HG03280 (cell line): ENCODE measurements around the gene PLCE1.
"Not testable (repeated sequence)": the region's sequence is repeated elsewhere in the genome, so short reads cannot be mapped to it uniquely, and the experiment has no call there.

Experiments
- ATAC-seq: cut with Tn5 transposase; IDR thresholded peaks from one replicate; pipeline ENCODE4 v1.9.1; 2021; ENCODE audit warnings: mild to moderate bottlenecking, moderate library complexity; ENCODE audit not compliant: unreplicated experiment

The PLCE1 gene

DNA sequence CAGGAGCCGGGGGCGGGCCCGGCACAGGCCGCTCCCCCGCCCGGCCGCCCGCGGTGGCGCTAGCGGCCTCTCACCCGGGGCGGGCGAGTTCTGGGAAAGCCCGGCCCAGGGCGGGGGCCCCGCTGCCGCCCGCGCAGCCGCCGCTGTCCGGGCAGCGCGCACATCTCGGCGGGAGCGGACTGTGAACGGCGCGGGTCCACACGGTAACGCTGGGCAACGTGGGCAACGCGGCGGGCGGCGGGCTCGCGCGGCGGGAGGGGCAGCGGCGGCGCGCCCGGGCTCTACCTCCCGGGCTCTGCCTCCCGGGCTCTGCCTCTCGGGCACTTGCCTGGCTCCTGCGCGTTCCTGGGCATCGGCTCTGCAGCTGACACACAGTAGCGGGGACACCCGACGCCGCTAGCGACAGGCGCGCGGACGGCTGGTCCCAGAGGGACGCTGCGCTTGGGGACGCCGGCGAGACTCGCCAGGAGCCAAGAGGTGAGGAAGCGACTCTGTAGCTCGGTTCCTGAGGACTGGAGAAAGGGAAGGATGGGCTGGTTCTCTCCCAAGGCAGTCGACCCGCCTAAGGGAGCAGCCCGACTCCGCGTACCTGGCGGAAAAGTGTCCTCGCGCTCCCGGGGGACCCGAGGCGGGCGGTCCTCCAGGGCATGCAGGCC is at the start of gene PLCE1:
Gene PLCE1, plus strand, starts transcription at position 150 of the 656 bp plus-strand sequence. CDS start 37,116 bp downstream, outside the sequence.
- peak; percentile 63 for ATAC-seq

DNA sequence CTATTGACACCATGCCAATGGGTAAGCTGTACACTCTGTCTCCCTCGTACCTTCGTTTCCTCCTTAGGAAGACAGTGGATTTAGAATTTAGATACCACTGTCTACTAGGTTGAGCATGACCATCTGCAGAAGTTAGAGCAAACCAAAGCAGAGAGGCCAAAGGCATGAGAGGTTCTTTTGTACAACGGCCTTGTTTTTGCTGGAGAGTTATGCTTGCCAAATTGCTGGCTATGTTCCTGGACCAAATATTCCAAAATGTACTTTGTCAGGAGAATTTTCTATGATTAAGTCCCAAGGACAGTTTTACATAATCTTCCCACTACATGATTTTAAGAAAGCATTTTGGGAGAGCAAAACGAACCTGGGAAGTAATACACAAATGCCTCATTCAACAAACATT is 47.9 kb upstream of the PLCE1 start:
- ATAC-seq: no peak

DNA sequence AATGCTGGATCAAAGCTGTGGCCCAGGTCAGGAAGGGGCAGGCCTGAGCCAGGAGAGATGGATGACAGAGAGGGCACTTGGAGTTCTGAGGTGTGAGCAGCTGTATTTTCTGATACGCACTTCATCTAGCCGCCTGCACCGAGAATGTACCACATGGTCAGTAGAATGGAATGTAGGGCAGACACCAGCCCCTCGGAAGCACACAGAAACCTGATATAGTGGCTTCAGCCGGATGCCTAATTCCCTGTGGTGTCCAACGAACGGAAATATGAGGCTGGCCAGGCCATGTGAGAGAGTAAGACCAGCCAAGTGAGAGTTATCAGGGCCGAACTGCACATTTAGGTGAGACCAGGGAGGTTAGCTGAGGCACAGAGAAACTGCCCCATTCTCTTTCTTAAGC is 46.7 kb upstream of the PLCE1 start:
- ATAC-seq: no peak

DNA sequence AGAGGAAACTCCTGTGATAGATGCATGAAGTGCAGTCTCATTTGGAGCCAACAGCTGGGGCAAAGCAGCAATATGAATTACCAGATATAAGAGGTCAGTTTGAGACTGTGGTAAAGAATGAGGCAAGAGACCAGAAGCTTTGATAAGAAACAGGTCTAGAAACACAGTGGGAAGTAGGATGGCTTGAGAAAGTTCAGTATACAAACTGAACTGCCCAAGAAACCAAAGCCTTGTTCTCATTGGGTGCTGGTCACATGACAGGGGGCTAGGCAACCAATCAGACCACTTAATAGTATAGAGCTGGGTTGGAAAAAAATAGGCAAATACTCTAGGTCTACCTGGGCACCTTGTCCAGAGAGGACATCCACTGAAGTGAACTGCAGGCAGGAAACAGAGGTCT is 46.2 kb upstream of the PLCE1 start:
- no peak for ATAC-seq

DNA sequence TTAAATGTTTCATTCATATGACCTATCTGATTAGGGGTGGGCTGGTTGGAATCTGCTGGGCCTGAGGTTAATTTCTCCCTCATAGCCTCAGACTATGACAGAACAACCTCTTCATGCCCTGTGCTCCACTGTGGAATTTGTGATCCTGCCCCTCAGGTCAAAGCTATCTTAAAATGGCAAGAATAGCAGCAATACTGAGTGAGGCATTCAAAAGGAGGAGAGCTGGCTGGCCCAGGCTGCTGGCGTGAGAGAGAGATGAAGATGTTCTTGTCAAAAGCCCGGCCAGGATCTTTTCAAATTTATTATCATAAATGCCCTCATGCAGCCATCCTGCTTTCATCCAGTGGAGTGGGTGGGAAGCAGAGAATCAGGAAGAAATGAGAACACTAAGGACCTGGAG is 41.8 kb upstream of the PLCE1 start:
- ATAC-seq: no peak

DNA sequence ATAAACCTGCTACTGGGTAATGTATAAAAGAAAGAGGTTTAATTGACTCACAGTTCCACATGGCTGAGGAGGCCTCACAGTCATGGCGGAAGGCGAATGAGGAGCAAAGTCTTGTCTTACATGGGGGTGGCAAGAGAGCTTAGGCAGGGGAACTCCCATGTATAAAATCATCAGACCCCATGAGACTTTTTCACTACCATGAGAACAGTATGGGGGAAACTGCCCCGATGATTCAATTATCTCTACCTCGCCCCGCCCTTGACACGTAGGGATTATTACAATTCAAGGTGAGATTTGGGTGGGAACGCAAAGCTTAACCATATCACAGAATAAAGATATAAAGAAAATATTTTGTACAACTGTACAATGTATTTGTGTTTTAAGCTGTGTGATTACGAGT is 39.4 kb upstream of the PLCE1 start:
- no peak for ATAC-seq

DNA sequence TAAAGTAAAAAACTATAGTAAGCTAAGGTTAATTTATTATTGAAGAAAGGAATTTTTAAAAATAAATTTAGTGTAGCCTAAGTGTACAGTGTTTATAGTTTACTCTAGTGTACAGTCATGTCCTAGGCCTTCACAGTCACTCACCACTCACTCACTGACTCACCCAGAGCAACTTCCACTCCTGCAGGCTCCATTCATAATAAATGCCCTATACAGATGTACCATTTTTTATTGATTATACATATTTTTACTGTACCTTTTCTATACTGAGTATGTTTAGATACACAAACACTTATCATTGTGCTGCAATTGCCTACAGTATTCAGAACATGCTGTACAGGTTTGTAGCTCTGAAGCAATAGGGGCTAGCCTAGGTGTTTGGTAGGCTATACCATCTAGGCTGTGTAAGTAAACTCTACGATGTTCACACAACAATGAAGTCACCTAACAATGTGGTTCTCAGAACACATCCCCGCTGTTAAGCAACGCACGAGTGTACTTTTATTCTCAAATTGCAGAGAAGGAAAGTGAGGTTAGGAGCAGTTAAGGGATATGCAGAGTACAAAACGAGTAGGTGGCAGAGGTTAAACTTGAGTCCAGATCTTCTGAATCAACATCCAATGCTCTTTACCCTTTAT is 38.9 kb upstream of the PLCE1 start:
- no peak for ATAC-seq

DNA sequence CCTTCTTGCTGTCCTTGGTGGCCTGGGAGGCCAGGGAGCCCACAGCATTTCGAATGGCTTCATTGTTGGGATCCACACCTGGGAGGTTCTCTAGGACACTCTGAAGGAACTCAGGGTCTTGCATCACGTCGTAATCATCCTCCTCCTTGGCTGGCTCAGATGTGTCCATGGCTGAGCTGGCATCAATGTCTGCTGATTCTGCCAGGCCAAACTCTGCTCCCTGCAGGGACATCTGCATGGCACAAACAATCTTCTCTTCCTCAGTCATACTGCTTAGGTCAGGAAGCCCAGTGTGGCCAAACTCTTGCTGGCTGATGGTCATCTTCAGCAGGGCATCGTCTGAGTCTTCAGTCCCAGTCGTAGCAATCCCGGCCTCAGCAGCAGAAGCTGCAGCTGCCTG is 34.9 kb upstream of the PLCE1 start:
- no peak for ATAC-seq

DNA sequence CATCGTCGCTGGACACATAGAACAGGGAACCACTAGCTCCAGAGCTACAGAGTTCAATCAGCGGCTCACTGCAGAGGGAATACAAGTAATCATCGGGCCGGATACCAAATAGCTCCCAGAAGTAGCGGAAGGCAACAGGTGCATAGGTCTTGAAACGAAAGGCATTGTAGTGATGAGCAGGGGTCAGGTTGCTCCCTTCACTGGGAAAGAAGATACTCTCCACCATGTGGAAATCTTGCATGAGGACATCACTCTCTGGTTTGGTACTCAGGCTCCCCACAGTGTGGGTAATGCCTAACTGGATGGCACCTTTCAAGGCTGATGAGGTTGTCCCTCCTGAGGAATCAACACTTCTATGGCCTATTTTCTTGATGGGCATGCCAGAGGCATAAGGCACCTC is 32.7 kb upstream of the PLCE1 start:
- ATAC-seq: not testable (repeated sequence)

DNA sequence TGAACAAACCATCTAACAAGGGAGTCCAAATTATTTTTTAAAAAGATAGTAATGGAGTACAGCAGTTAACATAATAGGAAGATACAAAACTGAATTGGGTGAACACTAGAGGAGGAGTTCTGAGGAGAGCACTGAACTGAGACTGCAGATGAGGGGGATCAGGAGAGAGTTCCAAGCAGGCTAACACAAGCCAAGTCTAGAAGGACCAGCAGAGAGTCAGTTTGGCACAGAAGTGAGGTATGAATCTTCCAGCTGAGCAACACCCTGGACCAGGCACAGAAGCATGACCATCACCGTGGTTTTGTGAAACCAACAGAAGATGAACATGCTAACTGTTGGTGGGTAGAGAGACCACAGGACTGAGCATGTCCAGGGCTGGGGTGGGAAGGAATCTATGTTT is 30.8 kb upstream of the PLCE1 start:
- no peak for ATAC-seq

DNA sequence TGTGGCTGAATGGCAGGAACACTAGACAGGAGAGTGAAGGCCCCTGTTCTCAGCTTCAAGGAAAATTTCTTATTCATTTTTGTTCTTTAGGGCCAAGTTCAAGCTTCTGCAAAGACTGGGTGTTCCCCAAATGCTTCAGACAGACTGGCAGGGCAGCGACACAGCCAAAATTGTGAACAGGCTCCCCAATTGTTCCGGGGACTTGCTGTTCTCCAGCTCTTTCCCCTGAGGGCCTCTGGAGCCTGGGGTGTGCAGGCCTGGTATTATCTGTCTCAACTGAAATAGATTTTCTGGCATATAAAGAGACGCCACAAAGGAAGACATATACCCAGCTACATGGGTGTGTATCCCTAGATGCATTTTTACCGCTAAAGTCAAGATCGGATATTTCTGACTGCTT is 30.3 kb upstream of the PLCE1 start:
- ATAC-seq: no peak

DNA sequence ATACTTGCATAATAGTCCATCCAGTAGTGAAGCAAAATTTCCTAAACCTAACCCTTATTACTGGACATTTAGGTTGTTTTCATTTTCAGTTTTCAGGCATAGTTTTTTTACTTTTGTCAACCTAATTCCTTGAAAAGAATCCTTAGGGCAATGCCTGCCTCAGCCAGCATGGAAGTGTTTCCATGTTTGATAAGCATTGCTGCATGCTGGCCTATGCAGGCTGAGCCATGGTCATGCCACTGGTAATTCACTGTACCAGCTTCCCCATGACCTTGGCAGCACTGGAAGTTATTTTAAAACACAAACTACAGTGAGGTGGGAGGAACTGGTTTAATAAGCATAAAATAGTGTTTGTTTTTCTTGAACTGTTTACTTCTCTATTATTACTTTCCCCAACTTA is 27.8 kb upstream of the PLCE1 start:
- ATAC-seq: no peak

DNA sequence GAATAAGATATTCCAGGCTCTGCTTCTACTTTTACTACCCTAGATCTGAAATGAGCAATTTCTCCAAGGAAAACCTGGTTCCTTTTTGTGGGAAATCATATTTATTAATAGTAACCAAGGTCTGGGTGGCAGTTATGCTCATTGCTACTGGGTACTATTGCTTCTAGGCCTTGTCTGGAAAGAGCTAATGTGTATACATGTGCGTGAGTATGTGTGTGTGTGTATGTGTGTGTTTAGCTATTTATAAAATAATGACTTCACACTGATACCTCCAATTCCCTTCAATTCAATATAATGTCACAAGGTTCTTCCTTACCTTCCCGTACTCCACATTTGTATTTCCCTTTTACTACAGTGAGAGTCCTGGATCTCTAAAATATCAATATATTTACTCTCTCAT is 26.0 kb upstream of the PLCE1 start:
- no peak for ATAC-seq

DNA sequence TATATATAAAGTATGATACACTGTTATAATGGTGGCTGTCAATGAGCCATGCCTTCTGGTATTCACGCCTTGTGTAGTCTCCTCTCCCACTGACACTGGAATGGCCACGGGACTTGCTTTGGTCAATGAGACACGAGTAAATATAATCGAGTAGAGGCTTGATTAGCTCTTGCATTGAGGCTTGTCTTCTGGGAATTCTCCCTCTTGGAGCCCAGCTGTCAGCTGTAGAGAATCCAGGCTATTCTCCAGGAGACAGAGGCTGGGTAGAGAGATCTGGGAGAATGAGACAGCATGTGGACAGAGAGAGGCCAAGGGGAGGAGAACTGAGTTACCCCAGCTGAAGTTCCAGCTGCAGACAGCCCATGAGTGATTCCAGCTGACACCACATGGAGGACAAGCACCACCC is 25.2 kb upstream of the PLCE1 start:
- no peak for ATAC-seq

DNA sequence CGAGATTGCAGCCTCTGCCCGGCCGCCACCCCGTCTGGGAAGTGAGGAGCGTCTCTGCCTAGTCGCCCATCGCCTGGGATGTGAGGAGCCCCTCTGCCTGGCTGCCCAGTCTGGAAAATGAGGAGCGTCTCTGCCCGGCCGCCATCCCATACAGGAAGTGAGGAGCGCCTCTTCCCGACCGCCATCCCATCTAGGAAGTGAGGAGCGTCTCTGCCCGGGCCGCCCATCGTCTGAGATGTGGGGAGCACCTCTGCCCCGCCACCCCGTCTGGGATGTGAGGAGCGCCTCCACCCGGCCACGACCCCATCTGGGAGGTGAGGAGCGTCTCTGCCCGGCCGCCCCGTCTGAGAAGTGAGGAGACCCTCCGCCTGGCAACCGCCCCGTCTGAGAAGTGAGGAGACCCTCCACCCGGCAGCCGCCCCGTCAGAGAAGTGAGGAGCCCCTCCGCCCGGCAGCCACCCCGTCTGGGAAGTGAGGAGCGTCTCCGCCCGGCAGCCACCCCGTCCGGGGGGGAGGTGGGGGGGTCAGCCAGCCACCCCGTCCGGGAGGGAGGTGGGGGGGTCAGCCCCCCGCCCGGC is 23.2 kb upstream of the PLCE1 start:
- ATAC-seq: not testable (repeated sequence)

DNA sequence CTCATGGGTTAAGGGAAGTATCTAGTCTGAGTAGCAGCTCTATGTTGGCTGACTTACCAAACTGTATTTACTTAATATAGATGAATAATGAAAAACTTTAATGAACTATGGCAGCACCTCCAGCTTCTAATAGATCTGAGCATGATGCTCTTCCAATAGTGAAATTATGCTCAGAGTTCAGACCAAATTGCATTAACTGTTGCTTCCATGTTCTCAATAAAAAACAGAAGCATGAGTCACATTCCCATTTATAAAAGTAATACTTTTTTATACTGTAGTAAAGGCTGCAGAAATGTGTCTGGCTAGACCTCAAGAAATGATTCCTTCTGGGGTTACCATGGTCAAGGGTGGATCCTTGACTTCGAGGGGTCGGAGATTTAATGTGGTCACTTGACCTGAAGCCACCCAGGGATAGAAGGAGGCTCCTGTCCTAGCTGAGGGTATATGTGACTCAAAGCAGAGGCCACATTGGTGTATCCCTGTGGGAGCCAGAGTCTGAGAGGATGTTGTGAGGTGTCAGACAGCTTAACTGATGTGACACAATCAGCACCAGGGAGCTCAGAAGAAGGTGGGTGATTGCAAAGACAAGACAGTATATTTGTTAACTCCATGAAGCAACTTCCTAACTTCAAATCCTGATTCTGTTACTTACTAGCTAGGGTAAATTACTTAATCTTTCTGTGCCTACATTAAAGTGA is 19.8 kb upstream of the PLCE1 start:
- ATAC-seq: no peak

DNA sequence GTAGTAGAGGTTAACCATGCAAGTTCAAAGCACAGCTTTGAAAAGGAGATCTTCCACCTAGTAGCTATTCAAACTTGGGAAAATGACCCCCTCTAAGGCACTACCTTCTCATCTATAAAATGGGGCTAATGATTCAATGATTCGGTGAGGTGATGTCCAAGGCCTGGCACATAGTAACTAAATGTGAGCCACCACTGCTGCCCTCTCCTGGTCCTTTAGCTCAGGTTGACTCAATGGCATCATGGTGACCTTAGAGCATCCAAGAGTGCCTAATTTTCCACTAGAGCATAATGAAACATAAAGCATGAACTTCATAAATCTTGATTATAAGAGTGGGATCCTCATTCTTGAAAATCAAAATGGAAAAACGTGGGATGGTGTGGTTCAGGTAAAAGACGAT is 16.3 kb upstream of the PLCE1 start:
- ATAC-seq: no peak

DNA sequence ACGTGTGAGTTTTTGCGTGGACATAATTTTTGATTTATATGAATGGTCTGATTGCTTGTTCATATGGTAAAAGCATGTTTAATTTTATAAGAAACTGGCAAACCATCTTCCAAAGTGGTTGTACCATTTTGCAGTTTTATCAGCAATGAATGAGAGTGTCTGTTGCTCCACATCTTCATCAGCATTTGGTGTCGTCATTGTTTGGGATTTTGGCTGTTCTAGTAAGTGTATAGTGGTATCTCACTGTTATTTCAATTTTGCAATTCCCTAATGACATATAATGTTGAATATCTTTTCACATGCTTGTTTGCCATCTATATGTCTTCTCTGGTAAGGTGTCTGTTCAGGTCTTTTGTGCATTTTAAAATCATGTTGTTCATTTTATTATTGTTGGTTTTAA is 13.2 kb upstream of the PLCE1 start:
- no peak for ATAC-seq

DNA sequence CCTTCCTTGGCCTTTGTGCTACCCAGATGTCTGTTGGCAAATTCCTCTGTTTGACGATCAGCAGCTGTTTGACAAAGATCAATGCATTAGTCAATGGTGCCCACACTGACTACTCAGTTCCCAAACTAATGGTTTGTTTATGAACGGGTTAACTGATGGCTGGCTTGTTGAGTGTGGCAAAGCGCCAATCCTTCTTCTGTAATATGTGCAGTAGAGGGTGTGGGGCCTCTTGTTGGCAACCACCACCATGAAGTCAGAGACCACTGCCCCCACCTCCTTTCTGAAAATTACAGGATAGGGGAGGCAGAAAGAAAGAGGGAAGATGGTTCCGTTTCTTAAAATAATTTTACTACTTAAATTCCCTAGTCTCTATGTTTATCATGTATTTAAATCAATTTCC is 2.6 kb upstream of the PLCE1 start:
- no peak for ATAC-seq

DNA sequence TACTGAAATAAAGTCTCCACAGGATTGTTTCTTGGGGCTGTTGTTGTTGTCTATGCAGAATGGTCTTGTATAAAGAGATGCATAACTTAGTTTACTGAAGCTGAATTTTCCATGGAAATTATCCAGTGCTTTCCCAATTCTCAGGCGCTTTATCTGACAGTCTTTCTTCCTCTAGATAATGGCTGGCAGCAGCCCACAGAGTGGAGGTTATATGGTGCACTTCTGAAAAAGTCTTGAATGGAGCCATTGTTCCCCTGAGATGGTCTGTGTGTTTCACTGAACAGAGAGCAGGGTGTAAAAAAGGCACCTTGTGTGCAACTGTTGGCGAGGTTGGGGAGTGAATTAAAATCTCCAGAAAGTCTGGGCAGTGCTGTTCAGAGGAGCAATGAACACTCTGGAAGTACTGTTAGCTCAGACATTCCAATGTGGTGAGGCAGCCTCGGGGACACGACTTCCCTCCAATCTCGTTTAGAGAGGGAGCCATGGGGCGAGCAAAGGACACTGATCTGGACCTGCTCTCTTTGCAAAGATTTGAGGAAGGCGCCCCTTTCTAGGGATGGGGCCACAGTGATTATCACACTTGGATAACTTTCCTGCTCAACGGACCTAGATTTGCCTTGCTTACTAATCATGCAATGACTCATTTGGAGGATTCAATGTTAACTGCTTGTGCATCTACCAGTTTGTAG is 2.0 kb upstream of the PLCE1 start:
- no peak for ATAC-seq

DNA sequence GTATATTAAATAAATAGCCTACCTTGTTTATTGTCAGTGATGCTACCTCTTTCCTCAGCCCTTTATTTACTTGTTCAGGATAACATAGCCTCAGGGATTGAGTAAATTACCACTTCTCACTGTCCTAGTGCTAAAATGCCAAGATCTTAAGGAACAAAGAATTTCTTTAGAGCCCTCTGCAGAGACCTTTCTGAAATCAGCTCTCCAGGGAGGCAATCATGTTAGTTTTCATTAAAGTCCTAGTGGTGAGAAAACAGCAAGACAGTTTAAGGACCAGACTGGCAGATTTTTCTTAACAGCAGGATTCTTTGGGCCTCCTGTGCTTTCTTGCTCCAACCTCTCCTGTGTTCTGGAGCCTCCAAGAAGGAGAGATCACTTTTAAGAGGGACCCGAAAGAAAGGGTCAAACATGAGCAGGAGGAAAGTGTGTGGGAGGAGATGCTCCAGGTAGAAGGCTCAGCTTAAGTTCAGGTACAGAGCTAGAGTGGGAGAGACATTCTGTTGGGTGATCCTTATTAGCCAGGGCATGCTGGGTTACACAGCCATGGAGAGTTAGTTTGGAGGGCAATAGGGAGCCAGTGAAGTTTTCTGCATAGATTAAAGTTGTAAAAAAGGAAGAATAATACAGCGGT is 1.2 kb upstream of the PLCE1 start:
- ATAC-seq: no peak
